GM23248 (cell line): ENCODE measurements around the gene KIR2DL1.

Experiments used
- EZH2 ChIP-seq: fragments of 200-600 bp; sonication (generic); IDR thresholded peaks from 2 replicates; pipeline ENCODE4 v1.6.1; 2018; ENCODE audit warnings: antibody characterized with exemption, mild to moderate bottlenecking; ENCODE audit not compliant: insufficient read depth, poor library complexity, severe bottlenecking
- EZH2phosphoT487 ChIP-seq: fragments of 200-600 bp; sonication (generic); IDR thresholded peaks from 2 replicates; pipeline ENCODE4 v1.6.1; 2018; ENCODE audit warnings: antibody characterized with exemption, moderate library complexity, mild to moderate bottlenecking, low read depth; ENCODE audit not compliant: insufficient read depth

- TF ChIP-seq EZH2: no peak
- TF ChIP-seq EZH2phosphoT487: no peak
Measured at GRCh38 chr19:54728167-54728566, 41.4 kb upstream of the KIR2DL1 start.
